DOHH2 (cell line): ENCODE results near the gene BCL2L13.

Source experiments
- H3F3A ChIP-seq: fragments of 200-600 bp; sonication (generic), shearing (Covaris generic); 2 replicates; pipeline ENCODE4 v1.6.0; 2016; ENCODE audit warnings: antibody characterized with exemption, mild to moderate bottlenecking; ENCODE audit not compliant: control insufficient read depth, insufficient read depth
- H3K27ac ChIP-seq: fragments of 200-600 bp; sonication (generic); 2 replicates; pipeline ENCODE4 v1.5.1; 2014; ENCODE audit warnings: low read depth, mild to moderate bottlenecking, low read length, moderate library complexity
- H3K27me3 ChIP-seq: fragments of 200-600 bp; sonication (generic); 2 replicates; pipeline ENCODE4 v1.6.1; 2014; ENCODE audit warnings: mild to moderate bottlenecking, low read length, mixed read lengths; ENCODE audit not compliant: control insufficient read depth
- H3K36me3 ChIP-seq: fragments of 200-600 bp; sonication (generic); 2 replicates; pipeline ENCODE4 v1.6.1; 2014; ENCODE audit warnings: mild to moderate bottlenecking, low read length, moderate library complexity, mixed read lengths; ENCODE audit not compliant: control insufficient read depth
- H3K4me1 ChIP-seq: fragments of 200-600 bp; sonication (generic); 2 replicates; pipeline ENCODE4 v1.6.1; 2014; ENCODE audit warnings: mild to moderate bottlenecking, low read length, mixed read lengths; ENCODE audit not compliant: control insufficient read depth
- H3K4me2 ChIP-seq: fragments of 200-600 bp; sonication (generic); 2 replicates; pipeline ENCODE4 v1.6.0; 2014; ENCODE audit warnings: mild to moderate bottlenecking, low read length, moderate library complexity
- H3K4me3 ChIP-seq: fragments of 200-600 bp; sonication (generic); 2 replicates; pipeline ENCODE4 v1.5.1; 2014; ENCODE audit warnings: mild to moderate bottlenecking, low read length, mixed read lengths
- H3K79me2 ChIP-seq: fragments of 200-600 bp; sonication (generic); 2 replicates; pipeline ENCODE4 v1.6.1; 2014; ENCODE audit warnings: mild to moderate bottlenecking, low read length, mixed read lengths; ENCODE audit not compliant: control insufficient read depth
- H3K9me2 ChIP-seq: fragments of 200-600 bp; sonication (generic); replicated peaks from 2 replicates; pipeline ENCODE4 v1.6.1; 2014; ENCODE audit warnings: mild to moderate bottlenecking, low read length, mixed read lengths; ENCODE audit not compliant: control insufficient read depth
- H3K9me3 ChIP-seq: fragments of 200-600 bp; sonication (generic); 2 replicates; pipeline ENCODE4 v1.6.1; 2014; ENCODE audit warnings: antibody characterized with exemption, low read length, mixed read lengths; ENCODE audit not compliant: control insufficient read depth, insufficient read depth
- H4K20me1 ChIP-seq: fragments of 200-600 bp; sonication (generic); 2 replicates; pipeline ENCODE4 v1.6.0; 2014; ENCODE audit warnings: low read depth, mild to moderate bottlenecking, antibody characterized with exemption, low read length, moderate library complexity; ENCODE audit not compliant: control insufficient read depth, insufficient read depth
- CTCF ChIP-seq: fragments of 200-600 bp; sonication (generic); IDR thresholded peaks from one replicate; pipeline ENCODE4 v1.5.1; 2014; ENCODE audit warnings: antibody characterized with exemption, mild to moderate bottlenecking, low read depth, low read length; ENCODE audit not compliant: poor library complexity, severe bottlenecking
- EZH2phosphoT487 ChIP-seq: fragments of 200-600 bp; sonication (generic); IDR thresholded peaks from 2 replicates; pipeline ENCODE4 v1.6.1; 2017; ENCODE audit warnings: borderline replicate concordance, mild to moderate bottlenecking, antibody characterized with exemption, low read length, moderate library complexity, mixed read lengths

The BCL2L13 gene

GRCh38 chr22:17743661-17744411 lies 105.3 kb downstream of the BCL2L13 start:
- H3K9me3 ChIP-seq: no peaks in the 10 kb centered on the region
- no peak overlapping the region for H3K4me2 ChIP-seq
- no peak overlapping the region for H3K4me3 ChIP-seq
- peaks cover 3% of the 10 kb centered on the region; the same call in 1 of the 2 replicates for H3K4me1 ChIP-seq
- H3K27me3 ChIP-seq: no peaks in the 10 kb centered on the region
- TF ChIP-seq EZH2phosphoT487 (no peak), CTCF (no peak)
- H3K79me2 ChIP-seq: no peaks in the 10 kb centered on the region
- H4K20me1 ChIP-seq: peaks cover 3% of the 10 kb centered on the region; the same call in 1 of the 2 replicates
- H3K27ac ChIP-seq: no peak overlapping the region
- peaks cover 13% of the 10 kb centered on the region for H3K36me3 ChIP-seq
- no peaks in the 10 kb centered on the region for H3K9me2 ChIP-seq
- H3F3A ChIP-seq: no peaks in the 10 kb centered on the region

- peaks cover 9% of the 10 kb centered on the region for H3K36me3 ChIP-seq
- H3K27me3 ChIP-seq: no peaks in the 10 kb centered on the region
- peaks cover 3% of the 10 kb centered on the region; the same call in 1 of the 2 replicates for H3K4me1 ChIP-seq
- no peak overlapping the region for H3K4me2 ChIP-seq
- H3K4me3 ChIP-seq: no peak overlapping the region
- no peak overlapping the region for H3K27ac ChIP-seq
- H3K9me2 ChIP-seq: no peaks in the 10 kb centered on the region
- TF ChIP-seq CTCF (no peak), EZH2phosphoT487 (no peak)
- H4K20me1 ChIP-seq: peaks cover 3% of the 10 kb centered on the region; the same call in 1 of the 2 replicates
- H3K9me3 ChIP-seq: no peaks in the 10 kb centered on the region
- no peaks in the 10 kb centered on the region for H3K79me2 ChIP-seq
- H3F3A ChIP-seq: no peaks in the 10 kb centered on the region
These were observed 105.9 kb downstream of the BCL2L13 start for GRCh38 chr22:17744430-17744829.

- peaks cover 3% of the 10 kb centered on the region; the same call in 1 of the 2 replicates for H4K20me1 ChIP-seq
- H3K4me2 ChIP-seq: no peak overlapping the region
- H3K9me3 ChIP-seq: no peaks in the 10 kb centered on the region
- no peak overlapping the region for H3K27ac ChIP-seq
- H3K36me3 ChIP-seq: peaks cover 9% of the 10 kb centered on the region
- H3K4me3 ChIP-seq: no peak overlapping the region
- peaks cover 7% of the 10 kb centered on the region for H3K79me2 ChIP-seq
- no peaks in the 10 kb centered on the region for H3F3A ChIP-seq
- H3K9me2 ChIP-seq: no peaks in the 10 kb centered on the region
- TF ChIP-seq EZH2phosphoT487 (no peak), CTCF (no peak)
- H3K27me3 ChIP-seq: no peaks in the 10 kb centered on the region
- peaks cover 3% of the 10 kb centered on the region; the same call in 1 of the 2 replicates for H3K4me1 ChIP-seq
These were observed 108.4 kb downstream of the BCL2L13 start for GRCh38 chr22:17746916-17747315.
